H9 (cell line): ENCODE data around the gene MOXD1. TPM values are rescaled to one million over a fixed set of nuclear protein-coding genes. Genes with fewer than 3 reads are reported as not detected.
"Not testable (repeated sequence)": the region's sequence is repeated elsewhere in the genome, so short reads cannot be mapped to it uniquely, and the experiment has no call there.

ENCODE experiments used
- DNase-seq: peaks from one replicate; pipeline ENCODE4 v3.0.0-alpha.2; 2017
- H2AFZ ChIP-seq: one replicate; pipeline ENCODE4 v1.6.1; 2013; ENCODE audit warnings: mild to moderate bottlenecking, low read length, control low read depth, moderate library complexity
- H2AK5ac ChIP-seq: 2 replicates; pipeline ENCODE4 v1.6.1; 2013; ENCODE audit warnings: low read length, control low read depth, mixed read lengths; ENCODE audit not compliant: insufficient read length
- H2BK120ac ChIP-seq: one replicate; pipeline ENCODE4 v1.6.1; 2013; ENCODE audit warnings: low read depth, mild to moderate bottlenecking, low read length, control low read depth, inconsistent platforms; ENCODE audit not compliant: poor library complexity, severe bottlenecking
- H2BK12ac ChIP-seq: 2 replicates; pipeline ENCODE4 v1.6.1; 2013; ENCODE audit warnings: low read length, control low read depth, mixed read lengths, low read depth; ENCODE audit not compliant: insufficient read length
- H2BK15ac ChIP-seq: 2 replicates; pipeline ENCODE4 v1.6.1; 2013; ENCODE audit warnings: low read depth, low read length, control low read depth
- H2BK20ac ChIP-seq: one replicate; pipeline ENCODE4 v1.6.1; 2013; ENCODE audit warnings: low read depth, mild to moderate bottlenecking, low read length, control low read depth, inconsistent platforms; ENCODE audit not compliant: poor library complexity, severe bottlenecking
- H2BK5ac ChIP-seq: 2 replicates; pipeline ENCODE4 v1.6.1; 2013; ENCODE audit warnings: low read length, control low read depth, mixed read lengths; ENCODE audit not compliant: insufficient read length
- H3K14ac ChIP-seq: 2 replicates; pipeline ENCODE4 v1.6.1; 2013; ENCODE audit warnings: low read length, control low read depth; ENCODE audit not compliant: insufficient read depth
- H3K18ac ChIP-seq: 2 replicates; pipeline ENCODE4 v1.6.1; 2013; ENCODE audit warnings: low read depth, mild to moderate bottlenecking, mixed read lengths, low read length, control low read depth; ENCODE audit not compliant: insufficient read length
- H3K23ac ChIP-seq: 2 replicates; pipeline ENCODE4 v1.6.1; 2013; ENCODE audit warnings: low read length, control low read depth, mixed read lengths, low read depth; ENCODE audit not compliant: insufficient read length
- H3K23me2 ChIP-seq: 2 replicates; pipeline ENCODE4 v1.6.1; 2013; ENCODE audit warnings: low read depth, mild to moderate bottlenecking, mixed read lengths, low read length, control low read depth; ENCODE audit not compliant: insufficient read length, poor library complexity, severe bottlenecking
- H3K27ac ChIP-seq: 2 replicates; pipeline ENCODE4 v1.5.1; 2013; ENCODE audit warnings: low read length, control low read depth, mixed read lengths, low read depth; ENCODE audit not compliant: insufficient read length
- H3K27me3 ChIP-seq: 2 replicates; pipeline ENCODE4 v1.6.1; 2013; ENCODE audit warnings: low read length, control low read depth, inconsistent platforms; ENCODE audit not compliant: insufficient read depth
- H3K4ac ChIP-seq: 2 replicates; pipeline ENCODE4 v1.6.1; 2013; ENCODE audit warnings: low read depth, mild to moderate bottlenecking, control low read depth, inconsistent platforms, low read length, moderate library complexity
- H3K4me1 ChIP-seq: 2 replicates; pipeline ENCODE4 v1.6.1; 2013; ENCODE audit warnings: low read length, control low read depth, inconsistent platforms; ENCODE audit not compliant: insufficient read depth
- H3K4me2 ChIP-seq: 2 replicates; pipeline ENCODE4 v1.6.1; 2013; ENCODE audit warnings: low read length, control low read depth, mixed read lengths; ENCODE audit not compliant: insufficient read length, insufficient read depth
- H3K56ac ChIP-seq: 2 replicates; pipeline ENCODE4 v1.6.1; 2013; ENCODE audit warnings: low read depth, mild to moderate bottlenecking, mixed read lengths, low read length, control low read depth; ENCODE audit not compliant: insufficient read length
- H3K79me1 ChIP-seq: 2 replicates; pipeline ENCODE4 v1.6.1; 2013; ENCODE audit warnings: low read depth, mild to moderate bottlenecking, moderate library complexity, low read length, control low read depth, inconsistent platforms; ENCODE audit not compliant: insufficient read depth, poor library complexity, severe bottlenecking
- H3K79me2 ChIP-seq: 2 replicates; pipeline ENCODE4 v1.6.1; 2013; ENCODE audit warnings: low read length, control low read depth, inconsistent platforms; ENCODE audit not compliant: insufficient read depth
- H3K9ac ChIP-seq: 2 replicates; pipeline ENCODE4 v1.6.1; 2013; ENCODE audit warnings: low read length, control low read depth, mixed read lengths; ENCODE audit not compliant: insufficient read length; ENCODE audit errors: extremely low read depth
- H3K9me3 ChIP-seq: one replicate; pipeline ENCODE4 v1.6.1; 2013; ENCODE audit warnings: low read depth, low read length, inconsistent platforms; ENCODE audit not compliant: control insufficient read depth
- H3T11ph ChIP-seq: one replicate; pipeline ENCODE4 v1.6.1; 2013; ENCODE audit warnings: mild to moderate bottlenecking, low read length, control low read depth, inconsistent platforms
- H4K20me1 ChIP-seq: one replicate; pipeline ENCODE4 v1.6.1; 2013; ENCODE audit not compliant: control insufficient read depth, insufficient read length, insufficient read depth
- H4K5ac ChIP-seq: 2 replicates; pipeline ENCODE4 v1.6.1; 2013; ENCODE audit warnings: low read depth, mild to moderate bottlenecking, mixed read lengths, low read length, control low read depth; ENCODE audit not compliant: insufficient read length
- H4K8ac ChIP-seq: replicated peaks from 2 replicates; pipeline ENCODE4 v1.6.1; 2013; ENCODE audit warnings: low read length, control low read depth, mixed read lengths, low read depth; ENCODE audit not compliant: insufficient read length
- H4K91ac ChIP-seq: 2 replicates; pipeline ENCODE4 v1.6.1; 2013; ENCODE audit warnings: low read depth, mild to moderate bottlenecking, moderate library complexity, mixed read lengths, low read length, control low read depth; ENCODE audit not compliant: insufficient read length
- H3K27ac Mint-ChIP-seq, 3 experiments: 2 replicates in 2 of 3; 3 replicates in 1 of 3; pipeline ENCODE4 v1.8.0; 2020 to 2021; ENCODE audit warnings: mixed read lengths in 3 of 3, mild to moderate bottlenecking in 1 of 3, moderate library complexity in 1 of 3
- H3K27me3 Mint-ChIP-seq: 2 replicates; pipeline ENCODE4 v1.8.0; 2021; ENCODE audit warnings: low read depth, mild to moderate bottlenecking, moderate library complexity, mixed read lengths
- H3K36me3 Mint-ChIP-seq, 3 experiments: 2 replicates in 2 of 3; 3 replicates in 1 of 3; pipeline ENCODE4 v1.8.0; 2020 to 2021; ENCODE audit warnings: low read depth in 3 of 3, mixed read lengths in 3 of 3; ENCODE audit not compliant: insufficient read depth in 1 of 3
- H3K4me1 Mint-ChIP-seq, 2 experiments: 2 replicates each; pipeline ENCODE4 v1.8.0; 2020; ENCODE audit warnings: mixed read lengths in 2 of 2
- H3K4me3 Mint-ChIP-seq, 2 experiments: 2 replicates in 1 of 2; 3 replicates in 1 of 2; pipeline ENCODE4 v1.8.0; 2020 to 2021; ENCODE audit warnings: mild to moderate bottlenecking in 2 of 2, mixed read lengths in 2 of 2, moderate library complexity in 1 of 2
- H3K9me3 Mint-ChIP-seq, 2 experiments: 2 replicates in 1 of 2; 3 replicates in 1 of 2; pipeline ENCODE4 v1.8.0; 2020; ENCODE audit warnings: mild to moderate bottlenecking in 2 of 2, mixed read lengths in 2 of 2, moderate library complexity in 1 of 2
- WGBS: extraction: QIAGEN DNeasy Blood & Tissue Kit; methylation state at CpG from one replicate; pipeline ENCODE4 v1.1.7; 2013; ENCODE audit warnings: missing lambda C conversion rate, low lambda C conversion rate, mixed read lengths; ENCODE audit not compliant: insufficient read length; ENCODE audit errors: extremely low coverage; 5-methylcytosine and 5-hydroxymethylcytosine counted together
- total RNA-seq: library from RNA; stranded (reverse); gene quantifications from 2 replicates; pipeline ENCODE4 v1.2.1, GENCODE V29; 2021
- TF ChIP-seq, protein P1 (sequence below): fragments of 200-600 bp; sonication (generic); conservative IDR thresholded peaks from 3 replicates; pipeline ENCODE4 v1.8.0; 2021; ENCODE audit warnings: antibody characterized with exemption, mild to moderate bottlenecking

MOXD1 gene
- total RNA-seq, 1 experiment from 2014 or later, result 2.3 TPM

DNA sequence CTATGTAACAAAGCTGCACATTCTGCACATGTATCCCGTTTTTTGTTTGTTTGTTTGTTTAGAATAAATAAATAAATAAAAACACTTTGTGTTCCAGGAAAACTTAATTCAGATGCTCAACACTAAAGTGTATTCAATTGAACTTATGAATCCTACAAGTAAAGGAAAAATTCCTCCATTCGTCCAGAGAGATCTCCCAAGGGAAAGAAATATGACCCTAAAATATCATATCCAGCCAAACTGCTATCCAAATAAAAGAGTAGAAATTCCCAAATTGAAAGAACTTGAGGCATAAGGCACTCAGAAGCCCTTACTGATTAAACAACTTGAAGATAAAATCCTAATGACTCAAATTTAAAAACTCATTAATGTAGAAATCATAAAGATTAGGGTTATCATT lies 90.4 kb downstream of the MOXD1 start:
- H3T11ph ChIP-seq, result no peak overlapping the region
- no peak overlapping the region for H2AK5ac ChIP-seq
- H4K5ac ChIP-seq, result no peak overlapping the region
- H4K91ac ChIP-seq, result no peak overlapping the region
- no peak overlapping the region for H2BK15ac ChIP-seq
- no peaks in the 10 kb centered on the region for H3K27me3 ChIP-seq
- H3K9ac ChIP-seq, result no peak overlapping the region
- no peak overlapping the region for H2BK12ac ChIP-seq
- H3K23me2 ChIP-seq, result no peaks in the 10 kb centered on the region
- no peak overlapping the region for H3K27ac ChIP-seq
- no peak overlapping the region for H3K4me2 ChIP-seq
- TF ChIP-seq, protein P1, sequence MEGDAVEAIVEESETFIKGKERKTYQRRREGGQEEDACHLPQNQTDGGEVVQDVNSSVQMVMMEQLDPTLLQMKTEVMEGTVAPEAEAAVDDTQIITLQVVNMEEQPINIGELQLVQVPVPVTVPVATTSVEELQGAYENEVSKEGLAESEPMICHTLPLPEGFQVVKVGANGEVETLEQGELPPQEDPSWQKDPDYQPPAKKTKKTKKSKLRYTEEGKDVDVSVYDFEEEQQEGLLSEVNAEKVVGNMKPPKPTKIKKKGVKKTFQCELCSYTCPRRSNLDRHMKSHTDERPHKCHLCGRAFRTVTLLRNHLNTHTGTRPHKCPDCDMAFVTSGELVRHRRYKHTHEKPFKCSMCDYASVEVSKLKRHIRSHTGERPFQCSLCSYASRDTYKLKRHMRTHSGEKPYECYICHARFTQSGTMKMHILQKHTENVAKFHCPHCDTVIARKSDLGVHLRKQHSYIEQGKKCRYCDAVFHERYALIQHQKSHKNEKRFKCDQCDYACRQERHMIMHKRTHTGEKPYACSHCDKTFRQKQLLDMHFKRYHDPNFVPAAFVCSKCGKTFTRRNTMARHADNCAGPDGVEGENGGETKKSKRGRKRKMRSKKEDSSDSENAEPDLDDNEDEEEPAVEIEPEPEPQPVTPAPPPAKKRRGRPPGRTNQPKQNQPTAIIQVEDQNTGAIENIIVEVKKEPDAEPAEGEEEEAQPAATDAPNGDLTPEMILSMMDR, result no peak
- no peak overlapping the region for H4K8ac ChIP-seq
- no peaks in the 10 kb centered on the region for H4K20me1 ChIP-seq
- Mint-ChIP-seq H3K4me1 (no peaks in the 10 kb centered on the region), H3K9me3 (peaks cover 2 to 6% of the 10 kb centered on the region in 2 experiments; a peak in 2 of 5 replicates), H3K36me3 (peaks cover 0 to under 1% (median 0%) of the 10 kb centered on the region in 3 experiments; a peak in 2 of 7 replicates), H3K4me3 (no peak overlapping the region), H3K27ac (no peak overlapping the region), H3K27me3 (peaks cover 9% of the 10 kb centered on the region)
- H2BK120ac ChIP-seq, result no peak overlapping the region
- no peak overlapping the region for H2BK20ac ChIP-seq
- no peak overlapping the region for H3K14ac ChIP-seq
- no peak overlapping the region for H3K23ac ChIP-seq
- H2AFZ ChIP-seq, result no peak overlapping the region
- no peaks in the 10 kb centered on the region for H3K79me1 ChIP-seq
- no peaks in the 10 kb centered on the region for H3K4me1 ChIP-seq
- no peaks in the 10 kb centered on the region for H3K79me2 ChIP-seq
- H3K18ac ChIP-seq, result no peak overlapping the region
- H2BK5ac ChIP-seq, result no peak overlapping the region
- WGBS, result no CpG with 5 or more reads among the region's 2 CpGs
- no peak overlapping the region for H3K4ac ChIP-seq
- DNase-seq, result no peak
- H3K56ac ChIP-seq, result no peak overlapping the region
- no peaks in the 10 kb centered on the region for H3K9me3 ChIP-seq

DNA sequence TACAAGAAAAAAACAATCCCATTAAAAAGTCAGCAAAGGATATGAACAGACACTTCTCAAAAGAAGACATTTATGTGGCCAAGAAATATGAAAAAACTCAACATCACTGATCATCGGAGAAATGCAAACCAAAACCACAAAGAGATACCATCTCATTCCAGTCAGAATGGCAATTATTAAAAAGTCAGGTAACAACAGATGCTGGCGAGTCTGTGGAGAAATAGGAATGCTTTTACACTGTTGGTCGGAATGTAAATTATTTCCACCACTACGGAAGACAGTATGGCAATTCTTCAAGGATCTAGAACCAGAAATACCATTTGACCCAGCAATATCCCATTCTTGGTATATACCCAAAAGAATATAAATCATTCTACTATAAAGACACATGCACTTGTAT lies 91.1 kb downstream of the MOXD1 start:
- not testable (repeated sequence) for H2AFZ ChIP-seq, H3K79me1 ChIP-seq, H3K4me1 ChIP-seq, H3K23me2 ChIP-seq, H2BK5ac ChIP-seq, H3K4me1 Mint-ChIP-seq, H2BK15ac ChIP-seq, H2BK12ac ChIP-seq, H3K4ac ChIP-seq, H3K27me3 Mint-ChIP-seq, H3K36me3 Mint-ChIP-seq, H2BK20ac ChIP-seq, H3K9me3 ChIP-seq, H3K4me3 Mint-ChIP-seq, H2AK5ac ChIP-seq, H3K27ac ChIP-seq, H3K56ac ChIP-seq, H3K18ac ChIP-seq, H3K27ac Mint-ChIP-seq, DNase-seq, H3K79me2 ChIP-seq, H4K91ac ChIP-seq, H4K8ac ChIP-seq, H3K27me3 ChIP-seq, H3T11ph ChIP-seq, H4K20me1 ChIP-seq, H3K14ac ChIP-seq, H3K4me2 ChIP-seq, H3K9ac ChIP-seq, H4K5ac ChIP-seq, H3K9me3 Mint-ChIP-seq, H3K23ac ChIP-seq, H2BK120ac ChIP-seq
- no CpG with 5 or more reads among the region's 4 CpGs for WGBS
